ENCODE results near the gene MC2R. TPM values are rescaled to one million over a fixed set of nuclear protein-coding genes. Genes with fewer than 3 reads are reported as not detected.

Gene MC2R
- not detected in 2 replicates for total RNA-seq (2014; rRNA removed; shearing (Covaris generic); ENCODE audit: low replicate concordance)

DNA sequence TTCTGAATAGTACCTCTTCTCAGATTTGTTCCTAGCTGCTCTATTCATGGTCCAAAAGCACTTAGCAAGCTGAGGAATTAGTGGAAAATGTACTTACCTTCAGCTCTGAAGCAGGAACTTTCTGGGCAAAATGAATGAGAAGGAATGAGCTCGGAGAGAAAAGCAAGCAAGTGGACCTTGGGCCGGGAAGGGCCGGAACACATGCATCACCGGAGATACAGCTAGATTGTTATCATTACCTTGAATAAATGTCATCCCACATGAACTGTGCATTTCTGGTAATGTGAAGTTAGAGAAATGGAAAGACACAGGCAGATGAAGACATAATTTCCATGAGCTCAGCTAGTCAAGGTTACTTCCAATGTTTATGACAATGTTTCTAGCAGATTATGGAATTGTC, at the start of gene MC2R:
Gene MC2R (minus strand): TSS at position 146 of the 400 bp plus-strand sequence. CDS start 30,018 bp downstream, outside the sequence.
- Histone ChIP-seq H2AFZ (ENCODE audit: low read length) (no peak within 1 kb of the TSS), H3K9ac (ENCODE audit: low read length) (no peak within 1 kb of the TSS), H3K4me3 (ENCODE audit: low read length) (no peak within 1 kb of the TSS), H3K4me1 (ENCODE audit: low read length) (no peaks in the 10 kb centered on the region), H3K27me3 (ENCODE audit: low read length) (no peaks in the 10 kb centered on the region), H3K79me2 (ENCODE audit: low read length) (no peaks in the 10 kb centered on the region), H3K9me2 (replicated peaks; ENCODE audit: insufficient read depth, low read length) (no peaks in the 10 kb centered on the region), H3K9me3 (ENCODE audit: low read length) (no peaks in the 10 kb centered on the region), H3K4me2 (ENCODE audit: low read depth, low read length, poor library complexity, severe bottlenecking) (no peak within 1 kb of the TSS), H4K20me1 (ENCODE audit: insufficient read depth, low read depth, low read length) (no peaks in the 10 kb centered on the region), H3K27ac (ENCODE audit: low read length) (no peak within 1 kb of the TSS), H3K36me3 (ENCODE audit: insufficient read depth, low read length) (no peaks in the 10 kb centered on the region)
- DNase-seq, result no peak

DNA sequence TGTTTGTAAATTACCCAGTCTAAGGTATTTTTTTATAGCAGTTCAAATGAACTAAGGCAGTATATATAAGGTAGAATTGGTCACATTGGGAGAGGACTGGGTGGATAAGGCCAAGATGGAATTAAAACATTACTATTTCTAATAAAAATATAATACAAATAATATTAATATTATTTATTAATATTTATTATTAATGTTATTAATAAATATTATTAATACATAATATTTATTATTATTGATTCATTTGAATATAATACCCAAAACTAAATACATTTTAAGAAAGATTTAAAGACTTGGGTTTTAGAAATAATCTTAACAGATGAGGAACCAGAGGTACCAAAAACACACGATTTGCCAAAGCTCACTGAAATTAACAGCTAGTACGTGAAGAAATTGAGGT, 30.5 kb upstream of the MC2R start:
- Histone ChIP-seq H3K9ac (ENCODE audit: low read length) (no peak overlapping the region), H2AFZ (ENCODE audit: low read length) (no peak overlapping the region), H3K79me2 (ENCODE audit: low read length) (no peaks in the 10 kb centered on the region), H3K4me2 (ENCODE audit: low read depth, low read length, poor library complexity, severe bottlenecking) (no peak overlapping the region), H3K27ac (ENCODE audit: low read length) (no peak overlapping the region), H3K4me3 (ENCODE audit: low read length) (no peak overlapping the region), H3K4me1 (ENCODE audit: low read length) (no peaks in the 10 kb centered on the region), H3K9me2 (replicated peaks; ENCODE audit: insufficient read depth, low read length) (no peaks in the 10 kb centered on the region; the same call in 1 of the 2 replicates), H3K27me3 (ENCODE audit: low read length) (no peaks in the 10 kb centered on the region), H3K36me3 (ENCODE audit: insufficient read depth, low read length) (no peaks in the 10 kb centered on the region), H3K9me3 (ENCODE audit: low read length) (no peaks in the 10 kb centered on the region), H4K20me1 (ENCODE audit: insufficient read depth, low read depth, low read length) (no peaks in the 10 kb centered on the region)
- DNase-seq, result no peak

DNA sequence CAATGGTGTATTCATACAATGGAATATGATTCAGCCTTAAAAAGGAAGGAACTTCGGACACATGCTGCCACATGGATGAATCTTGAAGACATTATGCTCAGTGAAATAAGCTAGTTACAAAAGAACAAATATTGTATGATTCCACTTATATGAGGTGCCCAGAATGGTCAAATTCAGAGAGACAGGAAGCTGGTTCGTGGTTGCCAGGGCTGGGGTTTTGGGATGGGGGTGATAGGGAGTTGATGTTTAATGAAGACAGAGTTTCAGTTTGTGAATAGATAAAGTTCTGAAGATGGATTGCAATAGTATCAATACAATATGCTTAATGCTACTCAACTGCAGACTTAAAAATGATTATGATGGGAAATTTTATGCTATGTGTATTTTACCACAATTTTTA, 28.0 kb upstream of the MC2R start:
- Histone ChIP-seq H3K9ac (ENCODE audit: low read length) (no peak overlapping the region), H3K27ac (ENCODE audit: low read length) (no peak overlapping the region), H4K20me1 (ENCODE audit: insufficient read depth, low read depth, low read length) (no peaks in the 10 kb centered on the region), H3K4me2 (ENCODE audit: low read depth, low read length, poor library complexity, severe bottlenecking) (no peak overlapping the region), H3K9me2 (replicated peaks; ENCODE audit: insufficient read depth, low read length) (no peaks in the 10 kb centered on the region), H3K9me3 (ENCODE audit: low read length) (no peaks in the 10 kb centered on the region), H3K4me3 (ENCODE audit: low read length) (no peak overlapping the region), H3K27me3 (ENCODE audit: low read length) (no peaks in the 10 kb centered on the region), H3K36me3 (ENCODE audit: insufficient read depth, low read length) (no peaks in the 10 kb centered on the region), H3K4me1 (ENCODE audit: low read length) (no peaks in the 10 kb centered on the region), H2AFZ (ENCODE audit: low read length) (no peak overlapping the region), H3K79me2 (ENCODE audit: low read length) (no peaks in the 10 kb centered on the region)
- no peak for DNase-seq

- Histone ChIP-seq H3K9me2 (replicated peaks; ENCODE audit: insufficient read depth, low read length) (no peaks in the 10 kb centered on the region), H3K4me1 (ENCODE audit: low read length) (no peaks in the 10 kb centered on the region), H3K27ac (ENCODE audit: low read length) (no peak overlapping the region), H3K4me2 (ENCODE audit: low read depth, low read length, poor library complexity, severe bottlenecking) (no peak overlapping the region), H3K36me3 (ENCODE audit: insufficient read depth, low read length) (no peaks in the 10 kb centered on the region), H3K9ac (ENCODE audit: low read length) (no peak overlapping the region), H3K4me3 (ENCODE audit: low read length) (no peak overlapping the region), H3K27me3 (ENCODE audit: low read length) (no peaks in the 10 kb centered on the region), H4K20me1 (ENCODE audit: insufficient read depth, low read depth, low read length) (no peaks in the 10 kb centered on the region), H3K9me3 (ENCODE audit: low read length) (no peaks in the 10 kb centered on the region), H3K79me2 (ENCODE audit: low read length) (no peaks in the 10 kb centered on the region), H2AFZ (ENCODE audit: low read length) (no peak overlapping the region)
- DNase-seq, result no peak
These were observed 25.0 kb upstream of the MC2R start for GRCh38 chr18:13940326-13940725.

- no peaks in the 10 kb centered on the region for H3K9me2 ChIP-seq (replicated peaks; ENCODE audit: insufficient read depth, low read length)
- no peaks in the 10 kb centered on the region for H3K9me3 ChIP-seq (ENCODE audit: low read length)
- no peaks in the 10 kb centered on the region for H4K20me1 ChIP-seq (ENCODE audit: insufficient read depth, low read depth, low read length)
- no peak overlapping the region for H2AFZ ChIP-seq (ENCODE audit: low read length)
- H3K27me3 ChIP-seq (ENCODE audit: low read length), result no peaks in the 10 kb centered on the region
- no peaks in the 10 kb centered on the region for H3K79me2 ChIP-seq (ENCODE audit: low read length)
- no peak overlapping the region for H3K9ac ChIP-seq (ENCODE audit: low read length)
- H3K27ac ChIP-seq (ENCODE audit: low read length), result no peak overlapping the region
- no peaks in the 10 kb centered on the region for H3K36me3 ChIP-seq (ENCODE audit: insufficient read depth, low read length)
- H3K4me1 ChIP-seq (ENCODE audit: low read length), result no peaks in the 10 kb centered on the region
- no peak overlapping the region for H3K4me2 ChIP-seq (ENCODE audit: low read depth, low read length, poor library complexity, severe bottlenecking)
- H3K4me3 ChIP-seq (ENCODE audit: low read length), result no peak overlapping the region
- no peak for DNase-seq
These were observed 19.3 kb upstream of the MC2R start for GRCh38 chr18:13934676-13935075.

DNA sequence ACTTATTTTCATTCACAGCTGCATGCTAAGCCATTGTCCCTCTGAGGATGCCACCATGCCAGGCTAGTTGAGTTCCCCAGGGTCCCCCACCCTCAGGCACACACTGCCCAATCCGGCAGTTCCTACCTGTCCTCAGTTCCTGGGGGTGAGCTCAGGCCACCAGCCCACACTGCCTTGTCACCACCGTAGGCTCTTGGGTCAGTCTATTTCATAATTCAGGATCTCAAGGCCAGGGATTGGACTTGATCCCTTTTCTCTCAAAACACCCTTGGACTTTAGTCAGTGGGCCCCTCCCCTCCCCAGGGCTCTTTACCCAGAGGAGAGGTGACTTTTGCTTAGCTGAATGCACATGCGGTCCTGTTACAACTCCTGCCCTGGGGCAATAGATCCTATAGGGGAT, 18.7 kb upstream of the MC2R start:
- Histone ChIP-seq H3K27ac (ENCODE audit: low read length) (no peak overlapping the region), H3K79me2 (ENCODE audit: low read length) (no peaks in the 10 kb centered on the region), H3K4me3 (ENCODE audit: low read length) (no peak overlapping the region), H3K9ac (ENCODE audit: low read length) (no peak overlapping the region), H3K4me1 (ENCODE audit: low read length) (no peaks in the 10 kb centered on the region), H2AFZ (ENCODE audit: low read length) (no peak overlapping the region), H3K27me3 (ENCODE audit: low read length) (no peaks in the 10 kb centered on the region), H4K20me1 (ENCODE audit: insufficient read depth, low read depth, low read length) (no peaks in the 10 kb centered on the region), H3K36me3 (ENCODE audit: insufficient read depth, low read length) (no peaks in the 10 kb centered on the region), H3K4me2 (ENCODE audit: low read depth, low read length, poor library complexity, severe bottlenecking) (no peak overlapping the region), H3K9me2 (replicated peaks; ENCODE audit: insufficient read depth, low read length) (no peaks in the 10 kb centered on the region), H3K9me3 (ENCODE audit: low read length) (no peaks in the 10 kb centered on the region)
- no peak for DNase-seq

DNA sequence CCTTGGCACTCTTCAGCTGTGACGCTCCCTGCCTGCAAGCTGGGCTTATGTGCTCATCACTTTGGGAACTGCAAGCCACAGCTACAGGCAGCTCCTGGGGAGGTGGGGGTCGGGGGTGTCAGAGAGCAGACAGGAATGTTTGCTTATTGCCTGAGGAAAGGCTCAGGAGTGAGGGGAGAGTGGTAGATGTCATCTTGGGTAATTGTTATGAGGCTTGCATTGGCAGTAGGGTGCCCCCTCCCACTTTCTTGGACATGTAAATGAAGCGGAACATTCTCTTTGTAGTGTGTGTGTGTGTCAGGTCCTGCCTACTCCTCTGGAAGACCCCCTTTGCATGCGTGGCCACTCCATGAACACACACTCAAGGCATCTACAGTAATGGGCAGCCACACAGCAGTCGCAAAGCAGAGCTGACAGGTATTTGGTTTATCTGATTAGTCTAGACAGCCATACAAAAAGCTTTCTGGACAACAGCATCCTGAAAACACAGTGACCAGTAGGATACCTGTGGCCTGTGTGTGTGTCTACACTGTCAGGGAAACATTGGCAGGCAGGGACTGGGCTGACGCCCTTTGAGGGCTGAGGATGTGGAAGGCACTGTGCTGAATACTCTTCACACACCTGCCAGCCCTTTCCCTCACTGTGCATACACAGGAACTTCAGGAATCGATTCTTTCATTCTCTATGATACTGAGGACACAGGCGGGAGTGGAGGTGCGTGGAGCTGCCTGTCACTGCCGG, 17.1 kb upstream of the MC2R start:
- no peaks in the 10 kb centered on the region for H3K9me2 ChIP-seq (replicated peaks; ENCODE audit: insufficient read depth, low read length)
- no peak overlapping the region for H3K4me2 ChIP-seq (ENCODE audit: low read depth, low read length, poor library complexity, severe bottlenecking)
- no peak overlapping the region for H3K27ac ChIP-seq (ENCODE audit: low read length)
- no peaks in the 10 kb centered on the region for H4K20me1 ChIP-seq (ENCODE audit: insufficient read depth, low read depth, low read length)
- no peaks in the 10 kb centered on the region for H3K4me1 ChIP-seq (ENCODE audit: low read length)
- H3K27me3 ChIP-seq (ENCODE audit: low read length), result no peaks in the 10 kb centered on the region
- H3K9ac ChIP-seq (ENCODE audit: low read length), result no peak overlapping the region
- no peaks in the 10 kb centered on the region for H3K9me3 ChIP-seq (ENCODE audit: low read length)
- no peak overlapping the region for H3K4me3 ChIP-seq (ENCODE audit: low read length)
- no peak overlapping the region for H2AFZ ChIP-seq (ENCODE audit: low read length)
- no peaks in the 10 kb centered on the region for H3K79me2 ChIP-seq (ENCODE audit: low read length)
- no peak for DNase-seq
- no peaks in the 10 kb centered on the region for H3K36me3 ChIP-seq (ENCODE audit: insufficient read depth, low read length)

- Histone ChIP-seq H3K79me2 (ENCODE audit: low read length) (no peaks in the 10 kb centered on the region), H3K4me3 (ENCODE audit: low read length) (no peak overlapping the region), H3K9me3 (ENCODE audit: low read length) (no peaks in the 10 kb centered on the region), H3K9ac (ENCODE audit: low read length) (no peak overlapping the region), H2AFZ (ENCODE audit: low read length) (no peak overlapping the region), H3K27me3 (ENCODE audit: low read length) (no peaks in the 10 kb centered on the region), H3K9me2 (replicated peaks; ENCODE audit: insufficient read depth, low read length) (no peaks in the 10 kb centered on the region), H4K20me1 (ENCODE audit: insufficient read depth, low read depth, low read length) (no peaks in the 10 kb centered on the region), H3K4me2 (ENCODE audit: low read depth, low read length, poor library complexity, severe bottlenecking) (no peak overlapping the region), H3K27ac (ENCODE audit: low read length) (no peak overlapping the region), H3K36me3 (ENCODE audit: insufficient read depth, low read length) (no peaks in the 10 kb centered on the region), H3K4me1 (ENCODE audit: low read length) (no peaks in the 10 kb centered on the region)
- no peak for DNase-seq
These were observed 15.6 kb upstream of the MC2R start for GRCh38 chr18:13930964-13931363.

All from Karpas-422 (cell line).